C4-2B (cell line): ENCODE results near the gene ANKRD11.
"Not testable (repeated sequence)": the region's sequence is repeated elsewhere in the genome, so short reads cannot be mapped to it uniquely, and the experiment has no call there.

Experiments used
- ZFX ChIP-seq: fragments of 450-650 bp; IDR thresholded peaks from 2 replicates; pipeline ENCODE4 v1.6.1; 2017
- TF ChIP-seq, protein P1 (sequence below): fragments of 450-650 bp; conservative IDR thresholded peaks from 2 replicates; pipeline ENCODE4 v1.5.1; 2017; ENCODE audit warnings: mild to moderate bottlenecking

DNA sequence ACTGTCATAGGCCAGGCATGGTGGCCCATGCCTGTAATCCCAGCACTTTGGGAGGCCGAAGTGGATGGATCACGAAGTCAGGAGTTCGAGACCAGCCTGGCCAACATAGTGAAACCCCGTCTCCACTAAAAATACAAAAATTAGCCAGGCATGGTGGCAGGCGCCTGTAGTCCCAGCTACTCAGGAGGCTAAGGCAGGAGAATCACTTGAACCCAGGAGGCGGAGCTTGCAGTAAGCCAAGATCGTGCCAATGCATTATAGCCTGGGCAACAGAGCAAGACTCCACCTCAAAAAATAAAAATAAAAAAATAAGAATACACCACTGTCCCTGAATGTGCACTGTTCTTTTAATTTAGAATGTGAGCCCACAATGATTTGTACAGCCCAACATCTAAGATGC lies 61.8 kb downstream of the ANKRD11 start:
- TF ChIP-seq, protein P1, sequence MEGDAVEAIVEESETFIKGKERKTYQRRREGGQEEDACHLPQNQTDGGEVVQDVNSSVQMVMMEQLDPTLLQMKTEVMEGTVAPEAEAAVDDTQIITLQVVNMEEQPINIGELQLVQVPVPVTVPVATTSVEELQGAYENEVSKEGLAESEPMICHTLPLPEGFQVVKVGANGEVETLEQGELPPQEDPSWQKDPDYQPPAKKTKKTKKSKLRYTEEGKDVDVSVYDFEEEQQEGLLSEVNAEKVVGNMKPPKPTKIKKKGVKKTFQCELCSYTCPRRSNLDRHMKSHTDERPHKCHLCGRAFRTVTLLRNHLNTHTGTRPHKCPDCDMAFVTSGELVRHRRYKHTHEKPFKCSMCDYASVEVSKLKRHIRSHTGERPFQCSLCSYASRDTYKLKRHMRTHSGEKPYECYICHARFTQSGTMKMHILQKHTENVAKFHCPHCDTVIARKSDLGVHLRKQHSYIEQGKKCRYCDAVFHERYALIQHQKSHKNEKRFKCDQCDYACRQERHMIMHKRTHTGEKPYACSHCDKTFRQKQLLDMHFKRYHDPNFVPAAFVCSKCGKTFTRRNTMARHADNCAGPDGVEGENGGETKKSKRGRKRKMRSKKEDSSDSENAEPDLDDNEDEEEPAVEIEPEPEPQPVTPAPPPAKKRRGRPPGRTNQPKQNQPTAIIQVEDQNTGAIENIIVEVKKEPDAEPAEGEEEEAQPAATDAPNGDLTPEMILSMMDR: not testable (repeated sequence)
- TF ChIP-seq ZFX: not testable (repeated sequence)
